Activated CD4-positive, alpha-beta T cell treated with anti-CD3 and anti-CD28 coated beads for 36 hours (primary cell): ENCODE data around the gene SARDH. TPM values are rescaled to one million over a fixed set of nuclear protein-coding genes. Genes with fewer than 3 reads are reported as not detected.

Experiments used
- ATAC-seq: fragments of 200-7000 bp; cut with Tn5 transposase; one replicate; pipeline ENCODE4 v1.10.0; 2021; ENCODE audit warnings: mild to moderate bottlenecking, moderate library complexity
- CTCF ChIA-PET: fragments of 350-600 bp; sonication (Branson Sonifier 250); formaldehyde crosslinking; loops from one replicate; lab custom pipeline; 2021; ENCODE audit warnings: antibody characterized with exemption; lab: Charles Lee
- POLR2A ChIA-PET: fragments of 350-600 bp; sonication (Branson Sonifier 250); formaldehyde crosslinking; loops from one replicate; lab custom pipeline; 2021; ENCODE audit warnings: antibody characterized with exemption, inconsistent platforms; lab: Charles Lee
- DNase-seq: peaks from one replicate; pipeline ENCODE4 v3.0.0-alpha.2; 2020
- H3K27ac Mint-ChIP-seq: one replicate; pipeline ENCODE4 v1.8.0; 2021; ENCODE audit warnings: mixed read lengths
- H3K27me3 Mint-ChIP-seq: one replicate; pipeline ENCODE4 v1.8.0; 2021; ENCODE audit warnings: mixed read lengths
- H3K36me3 Mint-ChIP-seq: one replicate; pipeline ENCODE4 v1.8.0; 2021; ENCODE audit warnings: low read depth, mixed read lengths
- H3K4me1 Mint-ChIP-seq: one replicate; pipeline ENCODE4 v1.8.0; 2021; ENCODE audit warnings: mixed read lengths
- H3K4me3 Mint-ChIP-seq: one replicate; pipeline ENCODE4 v1.8.0; 2021; ENCODE audit warnings: mild to moderate bottlenecking, moderate library complexity, mixed read lengths
- H3K9me3 Mint-ChIP-seq: one replicate; pipeline ENCODE4 v1.8.0; 2021; ENCODE audit warnings: low read depth, mixed read lengths
- intact Hi-C, 2 experiments: fragments of 100-400 bp; cut with DNase I in 1 of 2; cut with micrococcal nuclease in 1 of 2; formaldehyde crosslinking; loops; one replicate each; pipeline versions ENCODE4 v1.14.2 to v1.15.1; 2022 to 2024; cut with DNase I, micrococcal nuclease
- total RNA-seq, 2 experiments: library from RNA; stranded (reverse); gene quantifications; one replicate each; pipeline ENCODE4 v1.2.3, GENCODE V29; 2021

The SARDH gene
- total RNA-seq, 2 experiments from 2014 or later: 7.8 to 8.2 TPM

DNA sequence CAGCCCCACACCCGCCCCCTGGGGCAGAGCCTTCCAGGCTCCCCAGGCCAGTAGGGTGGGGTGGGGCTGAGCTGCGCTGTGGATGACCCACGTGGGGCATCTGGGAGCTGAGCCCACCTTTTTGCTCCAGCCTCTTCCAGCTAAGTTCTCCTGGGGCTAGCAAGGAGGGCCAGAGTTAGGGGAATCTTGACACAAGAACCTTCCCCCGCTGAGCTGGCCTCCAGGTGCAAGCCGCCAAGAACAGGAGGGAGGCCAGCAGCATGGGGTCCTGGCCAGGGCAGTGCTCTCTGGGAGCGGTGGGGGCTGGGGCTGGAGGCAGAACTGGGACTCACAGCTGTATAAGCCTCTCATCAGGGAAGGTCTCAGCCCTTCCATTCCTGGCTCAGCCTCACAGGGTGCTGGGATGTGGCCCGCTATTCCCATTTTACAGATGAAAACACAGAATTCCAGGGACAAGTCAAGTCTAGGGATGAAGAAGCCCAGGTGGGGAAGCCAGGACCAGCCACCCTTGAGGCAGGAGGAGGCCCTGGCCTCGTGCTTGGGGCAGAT, 21.5 kb downstream of the SARDH start:
- intact Hi-C loops: no loop called here
- H3K9me3 Mint-ChIP-seq: peaks cover 3% of the 10 kb centered on the region
- no peak for ATAC-seq
- ChIA-PET CTCF (interaction anchor here (0.6 kb wide), 1 partner anchor 22 kb away, joined by 3 read pairs; no protein-coding TSS in a partner anchor), POLR2A (interaction anchor here (0.5 kb wide), 1 partner anchor 1067 kb away, joined by 3 read pairs; no protein-coding TSS in a partner anchor)
- peaks cover 3% of the 10 kb centered on the region for H3K4me1 Mint-ChIP-seq
- DNase-seq: no peak
- H3K36me3 Mint-ChIP-seq: peaks cover 3% of the 10 kb centered on the region
- no peak overlapping the region for H3K4me3 Mint-ChIP-seq
- H3K27ac Mint-ChIP-seq: no peak overlapping the region
- H3K27me3 Mint-ChIP-seq: no peaks in the 10 kb centered on the region

DNA sequence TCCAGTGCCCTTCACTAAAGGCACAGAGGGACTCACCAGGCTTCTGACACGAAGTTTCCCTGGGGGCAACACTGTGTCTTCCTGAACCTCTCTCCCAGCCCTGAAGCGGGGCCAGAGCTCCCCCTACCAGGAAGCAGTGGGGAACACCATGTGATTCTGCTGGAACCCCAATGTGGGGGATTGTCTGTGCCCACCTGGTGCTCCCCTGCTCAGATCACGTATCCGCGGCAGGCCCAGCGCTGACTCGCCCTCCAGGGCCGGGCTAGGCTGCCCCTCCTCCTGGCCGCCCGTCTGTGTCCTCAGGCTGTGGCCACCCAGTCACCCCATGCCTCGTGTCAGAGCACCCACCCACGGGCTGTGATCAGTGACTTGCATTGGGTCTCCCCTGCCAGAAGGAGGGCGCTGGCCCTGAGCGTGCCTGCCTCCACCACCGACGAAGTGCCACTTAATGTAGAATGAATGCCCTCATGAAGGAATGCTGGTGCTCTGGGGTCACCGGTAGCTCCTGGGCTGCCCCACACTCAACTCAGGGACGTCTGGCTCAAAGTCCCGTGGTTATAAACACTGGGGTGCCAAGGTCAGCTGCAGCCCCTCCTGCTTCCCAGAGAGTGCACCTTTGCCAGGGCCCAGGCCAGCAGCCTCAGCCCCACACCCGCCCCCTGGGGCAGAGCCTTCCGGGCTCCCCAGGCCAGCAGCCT, 22.1 kb downstream of the SARDH start:
- Mint-ChIP-seq H3K36me3 (peaks cover 3% of the 10 kb centered on the region), H3K4me1 (peaks cover 3% of the 10 kb centered on the region), H3K9me3 (peaks cover 3% of the 10 kb centered on the region), H3K27ac (no peak overlapping the region), H3K4me3 (no peak overlapping the region), H3K27me3 (no peaks in the 10 kb centered on the region)
- ATAC-seq: peak; percentile 72
- DNase-seq: peak; percentile 53
- CTCF ChIA-PET: interaction anchor here (0.6 to 1.8 kb wide), 2 partner anchors 11 to 23 kb away, joined by 3 to 7 read pairs; no protein-coding TSS in a partner anchor
- POLR2A ChIA-PET: no interaction called here
- intact Hi-C loops: loop anchor here in 1 of 2 experiments (1.0 kb wide), 1 partner anchor 127 kb away; no protein-coding TSS in a partner anchor

DNA sequence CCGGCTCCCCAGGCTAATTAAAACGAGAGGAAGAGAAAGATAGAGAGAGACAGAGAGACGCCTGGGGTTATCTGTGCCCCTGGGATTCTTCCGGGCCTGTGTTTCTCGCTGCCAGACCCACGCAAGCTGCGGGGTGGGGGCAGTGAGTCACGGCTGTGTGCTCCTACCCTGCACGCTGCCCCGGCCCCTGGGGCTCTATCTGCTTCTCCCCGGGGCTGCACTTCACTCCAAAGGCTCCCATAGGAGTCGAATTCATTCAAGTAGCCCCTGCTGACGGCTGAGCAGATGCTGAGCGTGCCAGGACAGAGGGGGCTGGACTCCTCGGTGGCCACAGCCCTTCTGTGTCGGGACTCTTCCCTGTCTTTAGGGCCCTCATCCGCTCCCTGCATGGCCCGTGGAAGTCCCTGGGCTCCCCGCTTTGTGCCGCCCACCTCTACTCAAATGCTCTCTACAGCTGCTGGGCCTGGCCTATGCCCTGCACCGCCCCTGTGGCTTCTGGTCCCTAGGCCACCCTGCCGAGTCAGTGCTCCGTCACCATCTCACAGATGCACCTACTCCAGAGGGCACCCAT, 22.8 kb downstream of the SARDH start:
- H3K4me3 Mint-ChIP-seq: no peak overlapping the region
- ChIA-PET CTCF (interaction anchor here (1.8 kb wide), 1 partner anchor 12 kb away, joined by 7 read pairs; no protein-coding TSS in a partner anchor), POLR2A (no interaction called here)
- intact Hi-C loops: loop anchor here in 1 of 2 experiments (1.0 kb wide), 1 partner anchor 126 kb away; no protein-coding TSS in a partner anchor
- DNase-seq: no peak
- peaks cover 2% of the 10 kb centered on the region for H3K36me3 Mint-ChIP-seq
- ATAC-seq: no peak
- H3K27me3 Mint-ChIP-seq: no peaks in the 10 kb centered on the region
- peaks cover 2% of the 10 kb centered on the region for H3K9me3 Mint-ChIP-seq
- no peak overlapping the region for H3K27ac Mint-ChIP-seq
- H3K4me1 Mint-ChIP-seq: peaks cover 5% of the 10 kb centered on the region

DNA sequence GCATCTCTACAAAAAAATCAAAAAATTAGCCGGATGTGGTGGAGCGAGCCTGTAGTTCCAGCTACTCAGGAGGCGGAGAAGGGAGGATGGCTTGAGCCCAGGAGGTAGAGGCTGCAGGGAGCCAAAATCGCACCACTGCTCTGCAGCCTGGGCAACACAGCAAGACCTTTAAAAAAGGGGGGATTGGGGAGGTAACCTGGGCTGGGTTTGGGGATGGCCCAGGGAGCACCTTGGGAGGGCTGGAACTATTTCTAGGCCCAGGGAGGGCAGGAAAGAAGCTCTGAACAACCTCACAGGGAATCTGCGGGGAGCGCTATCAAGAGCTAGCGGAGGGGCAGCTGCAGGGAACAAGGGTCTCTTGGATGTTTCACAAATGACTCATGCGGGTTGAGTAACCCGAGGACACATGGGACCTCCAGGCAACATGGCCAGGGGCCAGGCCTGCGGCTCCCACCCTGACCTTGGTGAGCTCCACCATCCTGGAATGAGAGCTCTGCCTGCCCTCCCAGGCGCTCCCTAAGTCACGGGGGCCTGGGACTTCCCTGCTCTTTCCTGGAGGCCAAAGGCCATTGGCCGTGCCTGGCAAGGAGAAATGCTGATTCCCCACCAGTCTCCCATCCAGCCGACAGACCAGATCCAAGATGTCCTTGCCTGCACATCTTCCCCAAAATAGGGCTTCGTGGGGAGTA, 23.4 kb downstream of the SARDH start:
- DNase-seq: peak; percentile 2
- Mint-ChIP-seq H3K36me3 (no peaks in the 10 kb centered on the region), H3K9me3 (no peaks in the 10 kb centered on the region), H3K4me1 (peaks cover 7% of the 10 kb centered on the region), H3K27ac (no peak overlapping the region), H3K27me3 (no peaks in the 10 kb centered on the region), H3K4me3 (no peak overlapping the region)
- ChIA-PET POLR2A (no interaction called here), CTCF (interaction anchor here (0.7 to 1.8 kb wide), 2 partner anchors 13 to 360 kb away, joined by 3 to 7 read pairs; no protein-coding TSS in a partner anchor)
- intact Hi-C loops: loop anchor here in 1 of 2 experiments (1.0 kb wide), 1 partner anchor 125 kb away; no protein-coding TSS in a partner anchor
- ATAC-seq: no peak

DNA sequence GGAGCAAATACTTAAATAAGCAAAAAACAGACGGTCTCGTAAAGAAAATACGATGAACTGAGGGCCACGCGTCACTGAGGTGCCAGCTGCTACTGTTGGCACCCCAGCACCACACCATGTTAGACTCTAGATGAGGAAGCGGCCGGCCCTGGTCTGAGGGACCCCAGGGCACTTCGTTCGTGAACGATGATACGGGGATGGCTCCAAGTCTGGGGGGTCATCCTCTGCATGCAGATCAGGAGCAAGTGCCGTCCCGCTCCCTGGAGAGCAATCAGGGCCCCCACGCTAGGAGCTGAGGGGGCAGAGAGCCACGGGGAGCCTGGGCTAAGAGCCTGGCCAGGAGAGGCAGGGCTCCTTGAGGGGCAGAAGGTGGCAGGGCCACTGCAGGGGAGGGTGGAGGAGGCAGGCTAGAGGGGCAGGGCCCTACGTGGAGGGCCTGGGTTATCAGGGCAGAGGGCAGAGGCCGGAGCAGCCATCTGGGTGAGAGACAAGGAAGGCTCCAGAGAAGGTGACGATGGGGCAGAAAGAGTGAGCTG, 24.1 kb downstream of the SARDH start:
- Mint-ChIP-seq H3K27ac (no peak overlapping the region), H3K4me1 (peaks cover 14% of the 10 kb centered on the region), H3K36me3 (no peaks in the 10 kb centered on the region), H3K27me3 (no peaks in the 10 kb centered on the region), H3K4me3 (no peak overlapping the region), H3K9me3 (no peaks in the 10 kb centered on the region)
- ChIA-PET CTCF (interaction anchor here (0.7 to 1.8 kb wide), 3 partner anchors 13 to 361 kb away, joined by 3 to 7 read pairs (median 4); no protein-coding TSS in a partner anchor), POLR2A (no interaction called here)
- no peak for ATAC-seq
- intact Hi-C loops: no loop called here
- DNase-seq: peak; percentile 3

DNA sequence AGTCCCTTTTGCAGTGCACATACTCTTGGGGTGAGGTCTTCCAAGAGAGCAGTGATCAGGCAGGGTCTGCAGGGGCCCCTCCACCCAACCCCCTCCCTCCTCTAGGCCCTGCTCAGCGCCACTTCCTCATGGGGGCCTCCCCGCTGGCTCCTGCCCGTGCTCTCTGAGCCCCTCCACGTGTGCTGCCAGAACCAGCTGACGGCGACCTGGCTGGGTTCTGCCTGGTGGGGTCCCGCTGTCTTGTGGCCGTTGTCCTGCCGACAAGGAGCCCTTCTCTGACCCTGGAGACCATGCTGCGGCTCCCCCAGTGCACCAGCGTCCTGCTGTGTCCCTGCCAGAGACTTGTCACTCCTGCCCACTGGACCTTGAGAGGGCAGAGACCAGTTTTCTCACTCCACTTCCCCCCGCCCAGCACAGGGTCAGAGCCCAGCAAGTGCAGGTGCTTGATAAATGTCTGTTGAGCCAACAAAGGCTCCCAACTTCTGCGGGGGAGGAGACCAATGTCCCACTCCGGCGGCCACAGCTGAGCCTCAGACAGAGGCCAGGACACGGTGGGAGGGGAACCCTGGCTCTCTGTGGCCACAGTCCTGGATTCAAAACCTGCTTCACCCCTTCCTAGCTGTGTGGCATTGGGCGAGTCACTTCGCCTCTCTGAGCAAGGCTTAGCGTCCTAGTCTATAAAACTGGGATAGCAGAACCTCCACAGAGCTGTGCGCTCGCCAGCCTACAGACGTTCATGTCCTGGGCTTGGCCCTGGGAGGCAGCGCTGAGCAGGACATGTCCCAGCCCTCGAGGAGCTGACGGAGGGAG, 24.8 kb downstream of the SARDH start:
- H3K36me3 Mint-ChIP-seq: no peaks in the 10 kb centered on the region
- ChIA-PET CTCF (interaction anchor here (0.6 to 1.0 kb wide), 3 partner anchors 14 to 865 kb away, joined by 3 to 4 read pairs (median 4); no protein-coding TSS in a partner anchor), POLR2A (no interaction called here)
- H3K27ac Mint-ChIP-seq: no peak overlapping the region
- H3K4me1 Mint-ChIP-seq: peaks cover 17% of the 10 kb centered on the region
- no peak overlapping the region for H3K4me3 Mint-ChIP-seq
- no peak for ATAC-seq
- H3K9me3 Mint-ChIP-seq: no peaks in the 10 kb centered on the region
- intact Hi-C loops: no loop called here
- DNase-seq: no peak
- H3K27me3 Mint-ChIP-seq: no peaks in the 10 kb centered on the region

DNA sequence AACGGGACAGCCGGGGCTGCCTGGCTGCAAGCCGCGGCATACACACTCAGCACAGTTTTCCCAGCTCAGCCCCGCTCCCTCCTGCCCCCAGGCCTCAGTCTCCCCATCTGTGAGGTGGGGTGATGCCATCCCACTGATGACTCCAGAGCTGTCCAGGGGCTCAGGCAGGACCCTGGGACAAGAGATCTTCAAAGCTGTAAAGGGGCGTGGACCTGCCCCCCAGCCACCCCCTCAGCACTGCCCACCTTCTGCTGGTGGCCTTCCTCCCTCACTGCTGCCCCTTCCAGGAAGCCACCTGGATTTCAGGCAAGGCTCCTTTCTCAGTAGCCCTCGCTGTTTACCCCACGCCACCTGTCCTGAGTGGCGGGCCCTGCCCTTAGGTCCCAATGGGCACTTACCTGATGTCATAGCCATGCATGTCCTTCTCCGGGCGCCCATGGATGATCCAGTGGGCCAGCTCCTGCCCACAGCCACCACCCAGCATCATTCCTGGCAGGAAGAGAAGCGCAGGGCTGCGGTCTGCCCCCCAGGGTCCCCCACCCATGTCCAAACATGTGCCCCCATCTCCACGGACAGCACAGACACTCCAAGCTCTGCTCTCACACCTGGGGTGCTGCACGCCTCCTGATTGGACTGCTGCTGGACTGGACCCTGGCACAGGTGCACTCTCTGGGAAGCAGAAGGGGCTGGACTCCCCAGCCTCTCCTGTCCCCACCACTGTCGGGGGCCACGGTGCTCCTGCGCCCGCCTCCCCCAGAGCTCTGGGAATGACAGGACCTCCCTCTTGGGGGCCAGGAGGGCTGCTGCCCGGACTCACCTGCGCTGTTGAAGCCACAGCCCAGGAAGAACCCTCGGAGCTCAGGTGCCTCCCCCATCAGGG, 25.7 kb downstream of the SARDH start:
- H3K4me3 Mint-ChIP-seq: no peak overlapping the region
- H3K36me3 Mint-ChIP-seq: no peaks in the 10 kb centered on the region
- H3K9me3 Mint-ChIP-seq: no peaks in the 10 kb centered on the region
- H3K4me1 Mint-ChIP-seq: peaks cover 20% of the 10 kb centered on the region
- POLR2A ChIA-PET: no interaction called here
- no peak overlapping the region for H3K27ac Mint-ChIP-seq
- intact Hi-C loops: no loop called here
- no peak for ATAC-seq
- H3K27me3 Mint-ChIP-seq: no peaks in the 10 kb centered on the region
- CTCF ChIA-PET: interaction anchor here (0.6 to 1.0 kb wide), 2 partner anchors 15 to 864 kb away, joined by 3 to 4 read pairs; no protein-coding TSS in a partner anchor
- peak; percentile 3 for DNase-seq

DNA sequence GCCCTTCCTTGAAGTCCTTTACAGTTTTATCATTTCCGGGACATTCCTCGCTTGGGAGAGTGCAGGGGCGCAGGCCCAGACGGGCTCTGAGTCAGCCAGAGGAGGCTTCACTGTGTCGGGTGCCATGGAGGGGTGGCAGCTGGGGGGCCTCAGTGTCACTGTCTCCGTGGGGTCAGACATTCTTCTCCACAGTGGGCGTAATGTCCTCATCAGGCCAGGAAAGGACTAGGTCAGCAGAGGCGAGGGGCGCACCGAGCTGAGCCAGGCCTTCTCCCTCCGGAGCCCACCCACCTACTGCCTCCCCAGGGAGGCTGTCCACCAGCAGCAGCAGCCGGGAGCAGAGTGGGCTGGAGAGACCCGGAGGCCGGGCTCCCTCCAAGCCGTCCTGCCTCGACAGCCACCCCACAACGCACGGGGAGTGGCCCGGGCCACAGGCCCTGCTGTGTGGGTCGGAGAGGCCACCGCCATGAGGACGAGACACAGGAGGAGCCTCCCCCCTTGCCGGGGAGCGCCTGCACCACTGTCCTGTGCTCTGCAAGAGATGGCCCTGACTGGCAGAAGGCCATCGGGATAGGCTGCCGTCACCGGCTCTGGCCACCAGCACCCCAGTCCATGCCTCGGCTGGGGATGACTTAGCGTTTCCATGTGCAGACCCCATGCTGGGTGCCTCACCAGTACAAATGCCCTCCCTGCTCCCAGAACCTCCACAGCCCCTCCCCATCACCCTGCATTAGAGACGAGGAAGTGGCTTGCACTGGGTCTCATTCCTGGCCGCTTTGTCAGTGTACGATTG, 26.5 kb downstream of the SARDH start:
- H3K27me3 Mint-ChIP-seq: no peaks in the 10 kb centered on the region
- no peaks in the 10 kb centered on the region for H3K9me3 Mint-ChIP-seq
- H3K27ac Mint-ChIP-seq: no peak overlapping the region
- ATAC-seq: no peak
- no peak overlapping the region for H3K4me3 Mint-ChIP-seq
- peaks cover 29% of the 10 kb centered on the region for H3K4me1 Mint-ChIP-seq
- POLR2A ChIA-PET: no interaction called here
- CTCF ChIA-PET: interaction anchor here (0.6 to 1.0 kb wide), 4 partner anchors 15 to 123 kb away, joined by 3 read pairs; no protein-coding TSS in a partner anchor
- intact Hi-C loops: no loop called here
- DNase-seq: peak; percentile 1
- H3K36me3 Mint-ChIP-seq: no peaks in the 10 kb centered on the region

DNA sequence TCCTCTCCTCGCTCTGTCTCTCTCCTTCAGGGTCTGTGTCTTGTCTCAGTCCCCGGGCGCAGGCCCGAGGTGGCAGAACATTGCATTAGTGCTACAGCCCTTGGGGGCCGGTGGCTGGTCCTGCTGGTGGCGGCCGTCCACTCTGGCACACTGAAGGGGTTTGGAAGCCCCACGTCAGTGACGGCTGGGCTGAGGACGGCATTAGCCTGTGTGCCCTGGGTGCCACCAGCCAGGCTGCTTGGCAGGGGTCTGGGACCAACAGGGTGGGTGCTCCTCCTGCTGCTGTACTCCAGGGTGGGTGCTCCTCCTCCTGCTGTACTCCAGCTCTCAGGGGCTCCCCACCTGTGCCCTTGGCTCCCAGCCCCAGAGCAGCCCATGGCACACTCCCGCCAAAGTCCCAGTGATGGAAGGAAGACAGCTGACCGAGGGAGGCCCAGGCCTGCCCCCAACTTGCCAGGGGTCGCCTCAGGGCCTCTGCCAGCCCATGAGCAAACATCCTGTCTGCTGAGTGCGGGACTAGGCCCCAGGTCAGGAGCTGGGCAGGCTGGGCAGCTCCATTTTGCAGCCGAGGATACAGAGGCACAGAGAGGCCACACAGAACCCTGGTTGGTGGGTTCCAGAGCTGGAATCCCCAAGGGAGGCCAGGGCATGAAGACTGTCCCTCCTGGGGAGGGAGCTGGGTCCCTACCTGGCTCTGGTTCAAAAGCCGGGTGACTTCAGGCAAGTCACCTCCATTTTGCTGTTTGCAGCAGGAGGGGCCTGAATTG, 27.3 kb downstream of the SARDH start:
- ChIA-PET POLR2A (no interaction called here), CTCF (interaction anchor here (0.7 to 1.0 kb wide), 2 partner anchors 16 to 106 kb away, joined by 3 read pairs; no protein-coding TSS in a partner anchor)
- Mint-ChIP-seq H3K36me3 (no peaks in the 10 kb centered on the region), H3K27me3 (no peaks in the 10 kb centered on the region), H3K4me1 (peaks cover 34% of the 10 kb centered on the region), H3K27ac (no peak overlapping the region), H3K4me3 (no peak overlapping the region), H3K9me3 (no peaks in the 10 kb centered on the region)
- ATAC-seq (no peak), DNase-seq (no peak)
- intact Hi-C loops: no loop called here
